CD4-positive, alpha-beta T cell treated with Interleukin-17A for 1 hour (primary cell): ENCODE data around the gene PRKN.

Source experiments
- DNase-seq: peaks from one replicate; pipeline ENCODE4 v3.0.0-alpha.2; 2020

PRKN gene

GRCh38 chr6:161743509-161744178, 983.9 kb downstream of the PRKN start:
- DNase-seq, result no peak

GRCh38 chr6:161740486-161740885, 987.1 kb downstream of the PRKN start:
- DNase-seq, result no peak

GRCh38 chr6:161736781-161737292, 990.7 kb downstream of the PRKN start:
- no peak for DNase-seq

- DNase-seq, result no peak
Measured at GRCh38 chr6:161736326-161736725, 991.2 kb downstream of the PRKN start.

GRCh38 chr6:161732594-161732993, 995.0 kb downstream of the PRKN start:
- no peak for DNase-seq

GRCh38 chr6:161727083-161727833, 1000.3 kb downstream of the PRKN start:
- no peak for DNase-seq

- DNase-seq, result no peak
Measured at GRCh38 chr6:161722394-161722793, 1005.2 kb downstream of the PRKN start.

GRCh38 chr6:161721511-161721910, 1006.1 kb downstream of the PRKN start:
- no peak for DNase-seq

GRCh38 chr6:161716176-161716575, 1011.4 kb downstream of the PRKN start:
- DNase-seq, result no peak

- DNase-seq, result no peak
Measured at GRCh38 chr6:161711938-161712337, 1015.6 kb downstream of the PRKN start.

GRCh38 chr6:161711515-161711914, 1016.1 kb downstream of the PRKN start:
- DNase-seq, result no peak

GRCh38 chr6:161710698-161711097, 1016.9 kb downstream of the PRKN start:
- no peak for DNase-seq

GRCh38 chr6:161701056-161701455, 1026.5 kb downstream of the PRKN start:
- no peak for DNase-seq

- no peak for DNase-seq
Measured at GRCh38 chr6:161696801-161697200, 1030.8 kb downstream of the PRKN start.

- DNase-seq, result no peak
Measured at GRCh38 chr6:161694995-161695394, 1032.6 kb downstream of the PRKN start.

- no peak for DNase-seq
Measured at GRCh38 chr6:161686655-161687054, 1040.9 kb downstream of the PRKN start.

GRCh38 chr6:161684731-161685475, 1042.7 kb downstream of the PRKN start:
- DNase-seq, result no peak

- DNase-seq, result no peak
Measured at GRCh38 chr6:161683400-161683799, 1044.2 kb downstream of the PRKN start.

GRCh38 chr6:161682982-161683381, 1044.6 kb downstream of the PRKN start:
- no peak for DNase-seq

- DNase-seq, result no peak
Measured at GRCh38 chr6:161679980-161680538, 1047.5 kb downstream of the PRKN start.

- no peak for DNase-seq
Measured at GRCh38 chr6:161677188-161677587, 1050.4 kb downstream of the PRKN start.

GRCh38 chr6:161676586-161676985, 1051.0 kb downstream of the PRKN start:
- no peak for DNase-seq
